Activated CD4-positive, alpha-beta T cell treated with anti-CD3 and anti-CD28 coated beads for 1 hour (primary cell): Measurements from ENCODE around the gene PATJ.
"Not testable (repeated sequence)": the region's sequence is repeated elsewhere in the genome, so short reads cannot be mapped to it uniquely, and the experiment has no call there.

ENCODE experiments used
- DNase-seq: peaks from one replicate; pipeline ENCODE4 v3.0.0-alpha.2; 2020

Gene PATJ

DNA sequence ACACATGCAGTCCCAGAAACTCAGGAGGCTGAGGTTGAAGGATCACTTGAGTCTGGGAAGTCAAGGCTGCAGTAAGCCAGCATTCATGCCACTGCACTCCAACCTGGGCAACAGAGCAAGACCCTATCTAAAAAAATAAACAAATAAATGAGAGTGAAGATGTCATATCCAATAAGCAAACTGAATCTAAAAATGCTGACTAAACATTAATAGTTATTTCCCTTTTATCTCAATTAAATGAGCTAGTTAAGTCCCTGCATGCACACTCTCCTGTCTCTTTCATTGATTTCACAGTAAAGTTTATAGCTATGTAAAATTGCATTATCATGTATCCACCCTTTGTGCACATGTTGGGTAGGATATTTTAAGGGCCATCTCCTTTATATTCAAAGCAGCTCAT, 371.2 kb downstream of the PATJ start:
- DNase-seq: no peak

DNA sequence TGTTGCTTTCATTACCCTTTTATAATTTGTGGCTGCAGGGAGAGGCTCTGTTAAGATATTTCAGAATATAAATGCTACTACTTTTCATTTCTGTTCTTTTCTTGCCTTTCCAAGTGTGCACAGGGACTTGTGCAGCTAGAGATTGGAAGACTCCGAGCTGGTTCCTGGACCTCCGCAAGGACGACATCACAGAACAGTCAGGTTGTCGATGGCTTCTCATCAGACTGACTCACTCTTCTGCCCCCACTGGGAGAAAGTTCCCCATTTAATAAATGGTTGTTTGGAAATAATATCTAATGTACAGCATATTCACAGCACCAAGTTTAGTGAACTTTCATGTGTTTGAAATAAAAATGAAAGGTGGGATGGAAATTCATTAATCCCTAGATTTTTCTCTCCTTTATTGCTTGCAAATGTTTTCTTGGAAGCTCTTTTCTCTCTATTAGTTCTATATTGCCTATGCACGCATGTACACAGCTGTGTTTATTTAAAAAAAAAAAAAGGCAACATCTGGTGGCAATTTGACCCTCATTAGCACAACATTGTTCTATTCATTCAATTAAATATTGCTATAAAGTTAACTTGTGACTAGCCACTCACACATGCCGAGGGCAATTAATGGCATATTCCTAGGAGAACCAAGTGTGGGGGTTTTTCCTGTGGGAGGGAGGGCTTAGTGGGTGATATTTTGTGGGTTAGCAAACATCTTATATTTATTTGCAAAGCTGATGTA, 374.9 kb downstream of the PATJ start:
- no peak for DNase-seq

DNA sequence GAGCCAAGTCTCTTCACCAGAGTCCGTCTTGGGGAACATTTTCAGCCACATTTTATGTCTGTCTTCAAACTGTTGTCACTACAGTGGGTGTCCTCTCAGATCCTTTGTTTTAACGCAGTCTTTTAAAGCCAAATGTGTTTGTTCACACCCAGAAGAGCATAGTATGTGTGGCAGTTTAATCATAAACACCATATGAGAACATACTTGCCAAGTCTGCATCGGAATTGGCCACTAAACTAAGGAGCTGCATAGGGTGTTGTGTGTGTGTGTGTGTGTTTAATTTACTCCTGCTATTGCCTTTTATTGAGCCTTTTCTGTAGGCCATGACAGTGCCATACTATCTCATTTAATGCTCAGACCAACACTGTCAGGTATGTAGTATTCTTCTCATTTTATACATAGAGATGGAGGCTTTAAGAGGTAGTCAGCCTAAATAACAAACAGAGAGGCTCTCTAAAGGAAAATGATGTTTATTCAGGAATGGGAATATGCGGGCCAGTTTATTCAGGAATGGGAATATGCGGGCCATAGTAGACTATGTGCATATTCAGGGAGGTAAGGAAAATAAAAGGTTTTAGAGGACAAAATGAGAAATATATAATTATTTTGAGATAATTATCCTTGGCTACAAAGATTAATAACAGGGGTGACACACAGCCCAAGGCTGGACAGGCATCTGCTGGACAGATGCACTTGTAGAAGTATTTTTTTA, 384.5 kb downstream of the PATJ start:
- no peak for DNase-seq

DNA sequence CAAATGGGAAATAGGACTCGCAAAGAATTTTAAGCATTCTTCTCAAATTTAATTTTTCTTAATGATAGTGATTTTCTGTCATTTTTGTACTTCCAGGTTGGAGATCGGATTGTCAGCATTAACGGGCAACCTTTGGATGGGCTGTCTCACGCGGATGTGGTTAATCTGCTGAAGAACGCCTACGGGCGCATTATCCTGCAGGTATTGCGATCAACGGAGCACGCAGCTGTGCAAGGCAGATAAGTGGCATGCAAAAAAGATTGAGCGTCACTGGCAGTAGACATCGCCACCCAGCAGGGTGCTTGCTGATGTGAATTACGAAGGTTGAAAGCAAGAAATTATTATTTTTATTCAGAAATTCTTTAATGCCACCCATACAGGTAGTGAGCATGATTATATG, 386.5 kb downstream of the PATJ start:
- no peak for DNase-seq

DNA sequence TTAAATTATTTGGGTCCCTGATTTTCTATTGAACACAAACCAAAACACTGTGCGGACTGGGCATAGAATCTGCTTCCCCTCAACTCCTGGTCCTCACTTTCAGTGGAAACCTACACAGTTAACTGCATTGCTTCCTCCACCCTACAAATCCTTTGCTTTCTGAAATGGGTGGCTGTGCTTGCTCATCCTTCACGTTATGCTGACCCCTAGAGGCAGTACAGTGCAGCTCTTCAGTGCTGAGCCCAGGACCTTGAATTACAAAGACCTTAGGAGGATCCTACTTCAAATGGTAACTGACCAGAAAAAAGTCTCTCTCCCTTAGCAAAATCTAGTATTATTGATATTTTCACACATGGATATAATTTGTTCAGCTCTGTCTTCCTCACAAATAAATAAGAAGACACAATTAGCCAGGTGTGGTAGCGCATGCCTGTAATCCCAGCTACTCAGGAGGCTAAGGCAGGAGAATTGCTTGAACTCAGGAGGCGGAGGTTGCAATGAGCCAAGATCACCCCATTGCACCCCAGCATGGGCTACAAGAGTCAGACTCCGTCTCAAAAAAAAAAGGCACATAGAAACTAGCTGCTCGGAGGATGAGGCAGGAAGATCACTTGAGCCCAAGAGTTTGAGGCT, 388.9 kb downstream of the PATJ start:
- no peak for DNase-seq

DNA sequence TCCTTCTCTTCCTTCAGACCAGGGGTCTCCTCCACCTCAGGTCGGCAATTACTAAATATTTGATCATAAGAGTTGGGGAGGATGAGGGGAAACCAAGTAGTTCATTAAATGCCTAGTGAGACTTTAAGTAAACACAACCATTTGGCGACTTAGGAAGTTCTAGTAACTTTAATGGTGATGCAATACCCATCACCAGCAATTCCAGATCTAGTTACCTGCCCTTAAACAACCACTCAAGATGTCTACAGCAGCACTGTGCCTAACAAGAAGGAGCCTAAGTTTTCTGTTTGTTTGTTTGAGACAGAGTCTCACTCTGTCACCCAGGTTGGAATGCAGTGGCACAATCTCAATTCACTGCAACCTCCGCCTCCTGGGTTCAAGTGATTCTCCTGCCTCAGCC, 395.7 kb downstream of the PATJ start:
- DNase-seq: no peak

DNA sequence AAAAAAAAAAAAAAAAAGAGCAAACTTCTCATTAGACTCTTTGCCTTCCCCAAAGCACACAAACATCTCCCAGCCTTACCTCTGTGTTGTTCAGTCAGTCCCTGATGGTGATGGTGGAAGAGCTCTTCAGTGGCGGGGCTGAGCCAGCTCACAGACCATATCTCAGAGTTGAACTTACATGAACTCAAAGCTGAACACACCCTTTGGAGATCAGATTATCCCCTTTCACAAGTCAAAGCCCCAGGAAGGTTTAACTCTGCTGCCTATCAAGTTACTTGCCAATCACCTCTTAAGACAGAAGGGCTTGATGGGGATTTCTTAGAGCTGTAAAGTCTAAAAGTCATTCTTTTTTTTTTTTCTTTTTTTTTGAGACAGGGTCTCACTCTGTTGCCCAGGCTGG, 397.1 kb downstream of the PATJ start:
- no peak for DNase-seq

DNA sequence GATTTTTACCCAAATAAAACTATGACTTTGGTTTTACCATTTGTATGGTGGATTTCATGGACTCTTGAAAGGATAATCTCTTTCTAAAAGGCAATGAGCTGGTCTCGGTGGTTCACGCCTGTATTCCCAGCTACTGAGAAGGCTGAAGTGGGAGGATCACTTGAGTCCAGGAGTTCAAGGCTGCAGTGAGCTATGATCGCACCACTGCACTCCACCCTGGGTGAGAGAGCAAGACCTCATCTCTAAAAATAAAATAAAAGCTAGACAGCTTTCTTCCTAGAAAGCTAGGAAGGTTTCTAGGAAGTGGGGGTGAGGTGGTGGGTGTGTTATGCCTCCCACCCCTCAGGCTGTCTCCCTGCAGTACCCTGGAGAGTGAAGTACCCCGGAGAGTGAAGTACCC, 398.4 kb downstream of the PATJ start:
- DNase-seq: no peak

DNA sequence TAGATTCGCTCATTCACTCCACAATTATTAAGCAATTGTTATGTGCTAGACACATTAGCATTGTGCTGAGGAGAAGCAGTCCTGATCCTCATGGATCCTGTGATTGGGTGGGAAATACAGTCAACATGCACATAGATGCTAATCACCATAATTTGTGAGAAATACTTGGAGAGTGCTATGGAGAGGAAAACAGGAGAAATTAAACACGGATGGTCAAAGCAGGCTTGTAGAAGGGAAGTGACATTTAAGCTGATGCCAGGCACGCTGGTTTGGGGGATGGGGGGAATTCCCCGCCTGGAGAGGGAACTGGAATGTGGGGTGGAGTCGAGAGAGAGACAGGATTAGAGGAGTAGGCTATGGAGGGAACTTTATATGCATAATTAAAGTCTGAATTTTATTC, 400.2 kb downstream of the PATJ start:
- DNase-seq: no peak

DNA sequence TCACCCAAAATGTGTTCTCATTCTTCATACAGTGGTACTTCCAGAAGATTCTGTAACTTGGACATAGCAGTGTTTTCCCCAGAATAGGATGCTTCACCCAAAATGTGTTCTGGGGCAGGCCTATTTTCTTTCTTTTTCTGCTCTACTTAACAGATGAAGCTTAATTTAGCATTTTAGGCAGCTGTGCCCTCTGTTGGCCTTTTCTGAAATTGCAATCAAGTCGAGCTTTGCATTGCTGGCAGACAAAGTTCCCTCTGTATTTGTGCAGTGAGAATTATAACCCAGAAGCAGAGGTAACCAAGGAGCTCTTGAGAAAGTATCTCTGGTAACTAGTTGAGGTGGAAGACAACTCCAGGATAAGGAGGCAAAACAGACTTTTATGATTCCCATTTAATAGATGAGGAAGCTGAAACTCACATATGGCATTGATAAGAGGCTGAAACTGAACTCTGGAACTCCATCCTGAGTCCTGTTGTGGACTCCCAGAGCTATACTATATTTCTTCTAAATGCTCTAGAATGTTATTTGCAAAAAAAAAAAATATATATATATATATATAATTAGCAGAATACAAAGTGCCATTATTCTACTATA, 402.1 kb downstream of the PATJ start:
- no peak for DNase-seq

DNA sequence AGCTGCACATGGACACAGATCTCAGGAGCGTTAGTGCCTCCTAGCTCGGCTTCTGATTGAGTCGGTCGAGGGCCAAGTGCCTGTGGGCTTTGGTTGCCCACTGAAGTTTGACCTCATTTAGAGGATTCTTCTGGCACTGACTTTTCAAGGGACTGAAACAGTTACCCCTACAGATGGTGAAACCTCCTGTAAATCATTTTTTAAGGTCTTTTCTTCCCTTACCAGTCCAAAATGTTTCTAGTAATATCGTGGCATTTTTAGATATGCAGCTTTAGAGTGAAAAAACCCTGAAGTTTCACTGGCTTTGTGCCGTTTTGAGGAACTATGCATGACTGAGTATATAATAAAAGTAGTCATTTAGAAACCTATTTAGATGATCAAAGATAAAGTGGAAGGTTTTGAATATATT, 417.7 kb downstream of the PATJ start:
- DNase-seq: no peak

DNA sequence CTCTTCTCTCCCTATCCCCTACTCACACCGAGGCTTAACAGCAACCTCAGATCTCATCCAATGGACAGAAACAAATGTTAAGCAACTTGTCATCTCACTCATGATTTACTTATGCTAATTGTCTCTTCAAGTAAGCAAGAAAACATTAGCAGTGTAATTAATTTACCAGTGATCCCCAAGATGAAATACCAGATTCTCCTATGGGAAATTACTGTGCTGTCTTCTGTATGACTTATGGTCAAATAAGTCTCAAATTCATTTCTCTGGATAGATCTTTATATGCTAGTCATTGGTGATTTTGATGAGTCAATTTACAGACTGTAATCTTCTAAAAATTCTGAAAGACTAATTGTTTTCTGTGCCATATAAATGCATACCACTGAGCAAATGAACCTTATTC, 419.4 kb downstream of the PATJ start:
- no peak for DNase-seq

DNA sequence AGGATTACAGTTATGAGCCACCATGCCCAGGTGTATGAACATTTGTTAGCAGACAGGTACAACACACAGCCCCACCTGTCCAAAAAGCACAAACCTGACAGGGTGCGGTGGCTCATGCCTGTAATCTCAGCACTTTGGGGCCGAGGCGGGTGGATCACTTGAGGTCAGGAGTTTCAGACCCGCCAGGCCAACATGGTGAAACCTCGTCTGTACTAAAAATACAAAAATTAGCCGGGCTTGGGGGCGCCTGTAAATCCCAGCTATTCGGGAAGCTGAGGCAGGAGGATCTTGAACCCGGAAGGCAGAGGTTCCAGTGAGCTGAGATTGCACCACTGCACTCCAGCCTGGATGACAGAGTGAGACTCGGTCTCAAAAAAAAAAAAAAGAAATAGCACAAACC, 428.1 kb downstream of the PATJ start:
- not testable (repeated sequence) for DNase-seq

DNA sequence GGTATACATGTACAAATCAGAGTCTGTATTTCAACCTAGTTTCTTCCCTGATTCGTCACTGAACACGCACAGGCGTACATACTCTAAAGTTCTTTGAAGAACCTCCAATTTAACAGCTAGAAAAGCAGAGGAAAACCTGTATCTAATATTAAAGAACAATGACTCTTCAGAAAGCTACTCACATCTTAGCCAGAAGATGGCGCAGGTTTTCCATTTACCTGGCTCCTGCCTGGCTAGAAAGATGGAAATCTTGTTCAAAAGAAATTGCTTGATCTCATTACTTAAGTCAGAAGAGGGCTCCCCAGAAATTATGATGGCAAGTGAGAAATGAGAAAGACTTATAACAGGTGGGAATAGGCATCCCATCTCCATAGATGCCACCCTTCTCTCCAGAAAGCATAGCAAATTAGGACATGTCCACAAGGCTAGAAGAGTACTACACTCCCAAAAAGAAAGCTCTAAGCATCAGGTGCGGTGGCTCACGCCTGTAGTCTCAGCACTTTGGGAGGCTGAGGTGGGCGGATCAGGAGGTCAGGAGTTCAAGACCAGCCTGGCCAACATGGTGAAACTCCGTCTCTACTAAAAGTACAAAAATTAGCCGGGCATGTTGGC, 433.4 kb downstream of the PATJ start:
- DNase-seq: no peak

DNA sequence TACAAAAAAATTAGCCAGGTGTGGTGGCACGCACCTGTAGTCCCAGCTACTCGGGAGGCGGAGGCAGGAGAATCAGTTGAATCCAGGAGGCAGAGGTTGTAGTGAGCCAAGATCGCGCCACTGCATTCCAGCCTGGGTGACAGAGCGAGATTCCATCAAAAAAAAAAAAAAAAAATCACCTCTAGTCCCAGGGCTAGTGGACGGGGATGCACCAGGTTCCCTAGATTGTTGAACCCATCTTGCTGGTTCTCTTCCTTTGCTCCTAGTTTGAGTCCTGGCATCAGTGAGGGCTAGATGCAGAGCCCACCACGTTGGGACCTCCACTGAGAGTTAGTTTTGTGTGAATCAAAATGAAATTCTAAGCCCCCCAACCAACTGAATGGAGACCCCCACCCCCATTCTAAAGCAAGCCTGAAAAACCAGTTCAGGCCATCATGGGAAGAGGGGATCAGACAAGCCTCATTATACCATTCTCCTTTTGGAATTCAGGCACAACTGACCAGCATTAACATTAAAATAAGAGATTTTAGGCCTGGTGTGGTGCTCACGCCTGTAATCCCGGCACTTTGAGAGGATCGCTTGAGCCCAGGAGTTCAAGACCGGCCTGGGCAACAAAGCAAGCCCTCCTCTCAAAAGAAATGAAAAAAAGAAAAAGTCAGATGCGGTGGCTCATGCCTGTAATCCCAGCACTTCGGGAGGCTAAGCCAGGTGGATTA, 434.5 kb downstream of the PATJ start:
- DNase-seq: no peak

DNA sequence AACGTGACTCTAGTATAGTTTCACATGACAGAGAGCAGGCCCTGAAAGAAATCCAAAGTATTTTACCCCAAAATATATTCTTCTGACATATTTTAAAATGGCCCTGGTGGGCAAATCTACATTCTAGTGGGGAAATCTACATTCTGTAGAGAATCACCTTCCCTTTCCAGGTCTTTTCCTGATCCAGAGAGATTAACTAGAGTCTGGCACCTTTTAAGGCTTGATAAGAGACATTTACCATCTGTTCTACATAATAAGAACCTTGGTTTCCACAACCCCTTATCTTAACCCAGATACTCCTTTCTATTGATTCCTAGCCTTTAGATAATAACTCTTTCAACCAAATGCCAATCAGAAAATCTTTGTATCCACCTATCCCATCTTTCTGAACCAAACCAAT, 435.3 kb downstream of the PATJ start:
- no peak for DNase-seq

DNA sequence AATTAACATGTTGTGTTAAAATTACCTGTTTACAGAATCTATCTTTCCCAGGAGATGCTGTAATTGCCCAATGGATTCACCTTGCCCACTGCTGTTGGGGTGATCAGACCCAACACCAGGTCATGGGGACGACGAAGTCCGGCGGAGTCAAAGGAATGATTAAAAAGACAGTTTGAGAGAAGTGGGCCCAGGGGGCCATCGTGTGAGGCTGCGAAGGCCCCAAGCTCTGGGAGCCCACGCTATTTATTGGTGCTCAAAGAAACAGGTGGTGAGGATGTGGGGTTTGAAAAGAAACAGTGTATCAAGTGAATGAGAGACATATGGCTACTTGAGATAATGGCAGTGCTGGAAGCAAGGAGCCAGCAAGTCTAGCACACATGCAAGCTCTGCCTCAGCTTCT, 436.1 kb downstream of the PATJ start:
- DNase-seq: no peak

DNA sequence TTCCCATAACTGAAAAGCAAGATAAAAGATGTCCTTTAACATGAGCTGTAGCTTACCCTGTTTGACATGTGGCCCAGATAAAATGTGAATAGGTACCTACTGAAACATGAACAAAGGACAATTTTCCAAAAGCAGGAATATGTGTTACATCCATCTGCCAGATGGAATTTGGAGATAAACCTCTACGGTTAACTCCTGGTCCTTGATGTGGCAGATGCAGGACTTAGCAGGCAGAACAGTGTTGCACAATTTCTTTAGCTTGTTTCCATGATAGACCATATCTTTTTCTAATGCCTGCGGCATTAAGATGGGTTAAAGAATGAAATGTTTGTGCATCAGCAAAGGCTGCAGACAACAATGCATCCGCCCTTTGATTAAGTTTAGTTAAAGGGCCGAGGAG, 437.8 kb downstream of the PATJ start:
- DNase-seq: not testable (repeated sequence)

DNA sequence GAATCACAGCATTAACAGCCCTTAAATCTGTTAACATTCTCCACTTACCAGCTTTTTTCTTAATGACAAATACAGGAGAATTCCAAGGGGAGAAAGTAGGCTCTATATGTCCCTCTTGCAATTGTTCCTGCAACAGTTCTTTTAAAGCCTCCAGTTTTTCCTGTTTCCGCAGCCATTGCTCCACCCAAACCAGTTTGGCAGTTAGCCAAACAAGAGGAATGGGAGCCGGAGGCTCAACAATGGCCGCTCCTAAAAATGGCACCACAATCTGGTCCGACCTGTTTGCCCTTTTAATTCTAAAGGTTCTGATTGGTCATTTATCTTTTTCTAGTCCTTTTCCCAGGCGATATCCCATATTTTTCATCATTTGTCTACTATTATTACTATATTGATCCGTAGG, 438.4 kb downstream of the PATJ start:
- no peak for DNase-seq

DNA sequence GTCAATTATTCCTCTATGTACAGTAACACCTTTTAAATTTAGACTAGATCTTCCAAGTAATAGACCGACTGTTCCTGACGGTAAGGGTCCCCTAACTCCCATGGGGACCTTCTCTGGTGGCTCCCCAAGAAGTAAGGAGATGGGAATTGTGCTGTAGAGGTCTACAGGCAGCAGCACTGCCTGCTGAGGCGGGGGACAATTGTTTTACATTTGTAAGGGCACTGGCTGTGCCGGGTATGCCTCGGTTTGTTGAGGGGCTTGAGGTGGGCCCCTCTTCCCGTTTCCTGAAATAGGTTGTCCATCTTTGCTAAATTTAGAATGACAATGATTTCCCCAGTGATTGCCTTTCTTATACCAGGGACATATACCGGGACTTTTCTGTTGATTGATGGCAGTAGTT, 439.3 kb downstream of the PATJ start:
- no peak for DNase-seq

DNA sequence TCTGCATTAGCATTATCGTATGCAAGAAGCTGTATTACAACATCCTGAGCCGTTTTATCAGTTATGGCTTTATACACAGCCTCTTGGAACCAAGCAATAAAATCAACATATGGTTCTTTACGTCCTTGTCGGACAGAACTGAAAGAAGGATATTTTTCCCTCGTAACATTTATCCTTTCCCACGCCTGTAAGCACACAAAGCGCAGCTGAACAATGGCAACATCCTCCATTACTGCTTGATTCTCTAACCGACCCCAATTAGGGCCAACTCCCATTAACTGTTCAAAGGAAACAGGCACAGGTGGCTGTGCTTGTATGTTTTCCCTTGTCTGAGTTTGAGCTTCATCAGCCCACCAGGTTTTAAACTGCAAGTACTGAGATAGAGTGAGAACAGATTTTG, 439.9 kb downstream of the PATJ start:
- not testable (repeated sequence) for DNase-seq

DNA sequence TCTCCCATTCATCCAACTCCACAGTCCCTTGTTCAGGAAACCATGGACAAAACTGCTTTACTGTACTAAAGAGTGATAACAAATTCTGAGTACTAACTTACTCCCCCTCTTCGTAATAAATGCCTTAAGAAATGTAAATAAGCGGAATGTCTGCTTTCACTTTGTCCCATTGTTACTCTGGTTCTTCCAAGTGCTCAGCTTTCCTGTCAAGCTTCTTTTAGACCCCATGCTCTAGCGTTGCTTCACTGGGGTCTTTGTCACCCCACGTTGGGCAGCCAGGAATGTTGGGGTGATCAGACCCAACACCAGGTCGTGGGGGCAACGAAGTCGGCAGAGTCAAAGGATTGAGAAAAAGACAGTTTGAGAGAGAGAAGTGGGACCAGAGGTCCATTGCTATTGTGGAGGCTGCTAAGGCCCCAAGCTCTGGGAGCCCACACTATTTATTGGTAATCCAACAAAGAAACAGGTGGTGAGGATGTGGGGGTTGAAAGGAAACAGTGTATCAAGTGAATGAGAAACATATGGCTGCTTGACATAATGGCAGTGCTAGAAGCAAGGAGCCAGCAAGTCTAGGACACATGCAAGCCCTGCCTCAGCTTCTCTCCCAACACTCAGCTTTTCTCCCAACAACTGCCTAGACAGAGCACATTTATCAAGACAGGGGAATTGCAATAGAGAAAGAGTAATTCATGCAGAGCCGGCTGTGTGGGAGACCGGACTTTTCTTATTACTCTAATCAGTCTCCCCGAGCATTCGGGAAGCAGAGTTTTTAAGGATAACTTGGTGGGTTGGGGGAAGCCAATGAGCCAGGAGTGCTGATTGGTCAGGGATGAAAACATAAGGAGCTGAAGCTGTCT, 441.1 kb downstream of the PATJ start:
- not testable (repeated sequence) for DNase-seq
